Spleen (tissue), 11 donors: ENCODE results near the gene WASHC2A. TPM values are rescaled to one million over a fixed set of nuclear protein-coding genes. Genes with fewer than 3 reads are reported as not detected.
"Not testable (repeated sequence)": the region's sequence is repeated elsewhere in the genome, so short reads cannot be mapped to it uniquely, and the experiment has no call there.

Source experiments
- DNase-seq: peaks from one replicate; pipeline ENCODE4 v3.0.0-alpha.2; 2020
- H3K27ac ChIP-seq, 8 donors: fragments of 200-600 bp; sonication (generic) in 7 of 8; 1 replicate in 4 of 8; 2 replicates in 4 of 8; pipeline versions ENCODE4 v1.5.0 to v1.8.0; 2016 to 2021; ENCODE audit warnings: inconsistent platforms in 4 of 8, mild to moderate bottlenecking in 4 of 8, moderate library complexity in 1 of 8
- H3K27me3 ChIP-seq, 7 donors: fragments of 200-600 bp; sonication (generic) in 6 of 7; replicated peaks in 1 of 7; 1 replicate in 4 of 7; 2 replicates in 3 of 7; pipeline versions ENCODE4 v1.5.0 to v1.8.0; 2016 to 2021; ENCODE audit warnings: inconsistent platforms in 3 of 7, mild to moderate bottlenecking in 1 of 7
- H3K36me3 ChIP-seq, 6 donors: fragments of 200-600 bp; sonication (generic) in 5 of 6; 1 replicate in 4 of 6; 2 replicates in 2 of 6; pipeline versions ENCODE4 v1.5.0 to v1.8.0; 2016 to 2021; ENCODE audit warnings: inconsistent platforms in 2 of 6
- H3K4me1 ChIP-seq, 6 donors: fragments of 200-600 bp; sonication (generic) in 5 of 6; 1 replicate in 3 of 6; 2 replicates in 3 of 6; pipeline versions ENCODE4 v1.5.0 to v1.8.0; 2016 to 2021; ENCODE audit warnings: inconsistent platforms in 3 of 6
- H3K4me3 ChIP-seq, 8 donors: fragments of 200-600 bp; sonication (generic) in 7 of 8; 1 replicate in 4 of 8; 2 replicates in 4 of 8; pipeline versions ENCODE4 v1.5.0 to v1.8.0; 2016 to 2021; ENCODE audit warnings: inconsistent platforms in 4 of 8, mild to moderate bottlenecking in 4 of 8, moderate library complexity in 2 of 8
- H3K9me3 ChIP-seq, 8 donors: fragments of 200-600 bp; sonication (generic) in 7 of 8; 1 replicate in 4 of 8; 2 replicates in 4 of 8; pipeline versions ENCODE4 v1.5.0 to v1.8.0; 2016 to 2021; ENCODE audit warnings: inconsistent platforms in 4 of 8
- CTCF ChIP-seq, 11 experiments: fragments of 200-600 bp in 7 of 11; fragments of 450-650 bp in 4 of 11; sonication (generic) in 4 of 11; IDR thresholded peaks in 8 of 11; conservative IDR thresholded peaks in 3 of 11; 1 replicate in 7 of 11; 2 replicates in 4 of 11; pipeline versions ENCODE4 v1.4.0 to v1.8.0; 2016 to 2021; ENCODE audit warnings: antibody characterized with exemption in 11 of 11, inconsistent platforms in 4 of 11, mild to moderate bottlenecking in 1 of 11
- POLR2A ChIP-seq, 3 donors: fragments of 450-650 bp; IDR thresholded peaks; one replicate each; pipeline ENCODE4 v1.5.1; 2017; ENCODE audit warnings: antibody characterized with exemption in 3 of 3, mild to moderate bottlenecking in 1 of 3
- POLR2AphosphoS5 ChIP-seq, 3 donors: sonication (generic); formaldehyde crosslinking; IDR thresholded peaks; one replicate each; pipeline ENCODE4 v1.5.1; 2017; ENCODE audit warnings: antibody characterized with exemption in 3 of 3
- WGBS, 5 donors: extraction: QIAGEN DNeasy Blood & Tissue Kit in 3 of 5; methylation state at CpG; one replicate each; pipeline versions ENCODE4 v1.1.5 to v1.1.7; 2013 to 2018; 5-methylcytosine and 5-hydroxymethylcytosine counted together
- intact Hi-C: fragments of 100-400 bp; cut with DNase I; formaldehyde crosslinking; loops from one replicate; pipeline ENCODE4 v1.15.0; 2023; ENCODE audit warnings: low total_unique reads
- polyA plus RNA-seq, 3 donors: library from polyadenylated mRNA; stranded (reverse); fragments of 200-250 nt; gene quantifications; one replicate each; pipeline ENCODE4 v1.2.1, GENCODE V29; 2013
- total RNA-seq, 7 donors: library from RNA; depleted of rRNA in 3 of 7; stranded (reverse); fragments of >200 nt in 3 of 7; fragmentation: NEBNext Ultra II Directional in 4 of 7; extraction: Animal tissue kit (Norgen Biotek cat#: 25700) in 4 of 7; gene quantifications; one replicate each; pipeline versions ENCODE4 v1.1.0 to v1.2.1, GENCODE V29; 2016 to 2021
- donor health status: healthy with polysubstance abuse.
- donor health status: DM: no; HTN: no; CAD: no; lungs with moderate emphysema.
- donor health status: DM: no; HTN: no; CAD: no.
- donor health status: Bipolar disorder and iron deficiency.
- donor health status: healthy.
- donor health status: DM: no; HTN: no; CAD: no.
- donor health status: DM: yes; HTN: yes; CAD: no.

Gene WASHC2A
- total and polyA plus RNA-seq, 10 donors, result 18.4 to 55.3 (median 41.5) TPM

GRCh38 chr10:50025627-50026026 lies 42.1 kb upstream of the WASHC2A start:
- TF ChIP-seq POLR2A (IDR thresholded peaks at IDR 0.05) (no peak), CTCF (IDR thresholded peaks at IDR 0.05 in 8 of 11, conservative IDR thresholded peaks at IDR 0.05 in 3 of 11) (no peak), POLR2AphosphoS5 (IDR thresholded peaks at IDR 0.05) (no peak)
- no peaks in the 10 kb centered on the region for H3K36me3 ChIP-seq
- no peak for DNase-seq
- WGBS, 5 donors, result 87 to 93% (median 90%) methylated on average over 10 to 14 of the region's 14 CpGs
- no peak overlapping the region for H3K27ac ChIP-seq
- H3K4me1 ChIP-seq, result no peaks in the 10 kb centered on the region
- H3K27me3 ChIP-seq, result peaks cover 0 to 26% (median 0%) of the 10 kb centered on the region in 7 donors
- intact Hi-C loops, result no loop called here
- H3K9me3 ChIP-seq, result no peaks in the 10 kb centered on the region
- no peak overlapping the region for H3K4me3 ChIP-seq

- 88 to 97% (median 95%) methylated on average over 13 of the region's 13 CpGs for WGBS, 5 donors
- Histone ChIP-seq H3K27ac (no peak overlapping the region), H3K27me3 (peaks cover 0 to 26% (median 0%) of the 10 kb centered on the region in 7 donors), H3K4me1 (no peaks in the 10 kb centered on the region), H3K4me3 (no peak overlapping the region), H3K9me3 (no peaks in the 10 kb centered on the region), H3K36me3 (no peaks in the 10 kb centered on the region)
- TF ChIP-seq POLR2A (IDR thresholded peaks at IDR 0.05), result no peak
- no peak for TF ChIP-seq CTCF (IDR thresholded peaks at IDR 0.05 in 8 of 11, conservative IDR thresholded peaks at IDR 0.05 in 3 of 11)
- TF ChIP-seq POLR2AphosphoS5 (IDR thresholded peaks at IDR 0.05), result no peak
- DNase-seq, result peak; percentile 66
- intact Hi-C loops, result no loop called here
Observed at GRCh38 chr10:50027195-50027594, 40.6 kb upstream of the WASHC2A start.

GRCh38 chr10:50033481-50033880 lies 34.3 kb upstream of the WASHC2A start:
- TF ChIP-seq POLR2AphosphoS5 (IDR thresholded peaks at IDR 0.05) (no peak), CTCF (IDR thresholded peaks at IDR 0.05 in 8 of 11, conservative IDR thresholded peaks at IDR 0.05 in 3 of 11) (no peak), POLR2A (IDR thresholded peaks at IDR 0.05) (no peak)
- Histone ChIP-seq H3K36me3 (no peaks in the 10 kb centered on the region), H3K4me3 (no peak overlapping the region), H3K27me3 (no peaks in the 10 kb centered on the region), H3K9me3 (no peaks in the 10 kb centered on the region), H3K4me1 (no peaks in the 10 kb centered on the region), H3K27ac (no peak overlapping the region)
- no peak for DNase-seq
- WGBS, 5 donors, result 58 to 74% (median 60%) methylated on average over 3 of the region's 3 CpGs
- intact Hi-C loops, result no loop called here

GRCh38 chr10:50035337-50035736 lies 32.4 kb upstream of the WASHC2A start:
- H3K4me1 ChIP-seq, H3K4me3 ChIP-seq, H3K36me3 ChIP-seq, H3K27me3 ChIP-seq, H3K27ac ChIP-seq, intact Hi-C loops, DNase-seq, H3K9me3 ChIP-seq: not testable (repeated sequence)
- 46 to 73% (median 60%) methylated on average over 2 to 4 of the region's 4 CpGs for WGBS, 5 donors
